MCF 10A (cell line): ENCODE results near the gene SGCG. TPM values are rescaled to one million over a fixed set of nuclear protein-coding genes. Genes with fewer than 3 reads are reported as not detected.

Experiments used
- BruUV-seq: library from RNA; stranded (reverse); fragments of 400-500 nt; replicated peaks from 2 replicates; lab custom pipeline; 2021; lab: Mats Ljungman, UMichigan
- CTCF ChIA-PET: fragments of 300-600 bp; sonication (Branson Sonifier 250); formaldehyde crosslinking; extraction: SDS; loops from one replicate; lab custom pipeline; 2021; ENCODE audit warnings: antibody characterized with exemption, inconsistent platforms; lab: Yijun Ruan, JAX
- POLR2A ChIA-PET: fragments of 300-600, 350-650 bp; sonication (Branson Sonifier 250); formaldehyde crosslinking; extraction: SDS; loops from one replicate; lab custom pipeline; 2020; ENCODE audit warnings: antibody characterized with exemption, inconsistent platforms; lab: Yijun Ruan, JAX
- DNase-seq: peaks from one replicate; pipeline ENCODE4 v3.0.0-alpha.2; 2018; ENCODE audit not compliant: unreplicated experiment
- H3K27ac Mint-ChIP-seq: one replicate; pipeline ENCODE4 v1.8.0; 2022; ENCODE audit warnings: mild to moderate bottlenecking, low read depth, mixed read lengths; ENCODE audit not compliant: unreplicated experiment
- H3K27me3 Mint-ChIP-seq: one replicate; pipeline ENCODE4 v1.8.0; 2022; ENCODE audit warnings: mixed read lengths; ENCODE audit not compliant: insufficient read depth, unreplicated experiment
- H3K36me3 Mint-ChIP-seq: one replicate; pipeline ENCODE4 v1.8.0; 2022; ENCODE audit warnings: mild to moderate bottlenecking, moderate library complexity, mixed read lengths; ENCODE audit not compliant: insufficient read depth, unreplicated experiment
- H3K4me1 Mint-ChIP-seq: one replicate; pipeline ENCODE4 v1.8.0; 2022; ENCODE audit warnings: mixed read lengths; ENCODE audit not compliant: insufficient read depth, unreplicated experiment
- H3K4me3 Mint-ChIP-seq: one replicate; pipeline ENCODE4 v1.8.0; 2022; ENCODE audit warnings: mild to moderate bottlenecking, moderate library complexity, mixed read lengths; ENCODE audit not compliant: unreplicated experiment
- H3K9me3 Mint-ChIP-seq: one replicate; pipeline ENCODE4 v1.8.0; 2022; ENCODE audit warnings: mixed read lengths; ENCODE audit not compliant: unreplicated experiment
- CTCF ChIP-seq: fragments of 200-600 bp; IDR thresholded peaks from one replicate; pipeline ENCODE4 v1.8.0; 2022; ENCODE audit warnings: antibody characterized with exemption, mild to moderate bottlenecking; ENCODE audit not compliant: unreplicated experiment
- intact Hi-C: fragments of 100-400 bp; cut with micrococcal nuclease; formaldehyde crosslinking; loops from 2 replicates; pipeline ENCODE4 v1.14.1; 2022
- total RNA-seq: library from RNA; stranded (reverse); gene quantifications from 2 replicates; pipeline ENCODE4 v1.2.3, GENCODE V29; 2022

The SGCG gene
- total RNA-seq, 1 experiment from 2014 or later: not detected

DNA sequence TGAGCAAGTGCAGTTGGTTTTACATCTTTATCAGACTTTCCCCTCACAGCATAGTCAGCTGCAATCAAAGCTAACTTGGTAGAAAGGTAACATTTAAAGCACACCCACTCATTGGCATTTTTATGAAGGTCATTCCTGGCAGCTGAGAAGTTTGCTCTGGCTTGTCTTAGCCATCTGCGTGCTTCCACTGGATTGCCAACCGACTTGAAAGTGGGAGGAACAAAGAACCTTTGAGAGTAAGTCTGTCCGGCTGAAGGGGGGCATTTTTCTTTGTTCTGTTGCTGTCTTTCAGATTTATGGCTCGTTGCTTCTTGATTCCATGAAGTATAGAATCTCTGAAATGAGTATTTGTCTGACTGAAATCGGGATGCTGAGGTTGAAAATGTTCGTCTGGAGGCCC, 149.6 kb downstream of the SGCG start:
- Mint-ChIP-seq H3K9me3 (peaks cover 16% of the 10 kb centered on the region), H3K4me3 (no peak overlapping the region), H3K4me1 (no peaks in the 10 kb centered on the region), H3K27me3 (no peaks in the 10 kb centered on the region), H3K27ac (no peak overlapping the region), H3K36me3 (no peaks in the 10 kb centered on the region)
- ChIA-PET POLR2A (interaction anchor here (0.6 to 1.5 kb wide), 2 partner anchors 9 to 1726 kb away, joined by 4 read pairs; no protein-coding TSS in a partner anchor), CTCF (interaction anchor here (0.5 kb wide), 2 partner anchors 509 to 692 kb away, joined by 4 to 6 read pairs; no protein-coding TSS in a partner anchor)
- intact Hi-C loops: no loop called here
- TF ChIP-seq CTCF: no peak
- no TSS peak for BruUV-seq
- no peak for DNase-seq

- intact Hi-C loops: no loop called here
Measured at GRCh38 chr13:23339225-23339624, 158.4 kb downstream of the SGCG start.

GRCh38 chr13:23344931-23345595, 164.3 kb downstream of the SGCG start:
- no peak for TF ChIP-seq CTCF
- DNase-seq: no peak
- H3K4me3 Mint-ChIP-seq: no peak overlapping the region
- BruUV-seq: no TSS peak
- POLR2A ChIA-PET: no interaction called here
- H3K27me3 Mint-ChIP-seq: no peaks in the 10 kb centered on the region
- H3K9me3 Mint-ChIP-seq: no peaks in the 10 kb centered on the region
- H3K27ac Mint-ChIP-seq: peak overlapping the region; percentile 22
- intact Hi-C loops: no loop called here
- peaks cover 34% of the 10 kb centered on the region for H3K36me3 Mint-ChIP-seq
- H3K4me1 Mint-ChIP-seq: peaks cover 18% of the 10 kb centered on the region
- CTCF ChIA-PET: interaction anchor here (0.6 to 0.7 kb wide), 2 partner anchors 8 to 23 kb away, joined by 3 read pairs; no protein-coding TSS in a partner anchor

More at GRCh38 chr13:23339225-23339624, 158.4 kb downstream of the SGCG start:
- no peaks in the 10 kb centered on the region for H3K4me1 Mint-ChIP-seq
- H3K36me3 Mint-ChIP-seq: peaks cover 28% of the 10 kb centered on the region
- no peaks in the 10 kb centered on the region for H3K27me3 Mint-ChIP-seq
- no peak for TF ChIP-seq CTCF
- no peak for DNase-seq
- no peaks in the 10 kb centered on the region for H3K9me3 Mint-ChIP-seq
- H3K4me3 Mint-ChIP-seq: no peak overlapping the region
- ChIA-PET CTCF (no interaction called here), POLR2A (no interaction called here)
- no peak overlapping the region for H3K27ac Mint-ChIP-seq
- BruUV-seq: no TSS peak

GRCh38 chr13:23347601-23348000, 166.8 kb downstream of the SGCG start:
- BruUV-seq: no TSS peak

More at GRCh38 chr13:23347601-23348000, 166.8 kb downstream of the SGCG start:
- Mint-ChIP-seq H3K27ac (no peak overlapping the region), H3K36me3 (peaks cover 34% of the 10 kb centered on the region), H3K4me1 (peaks cover 19% of the 10 kb centered on the region), H3K27me3 (no peaks in the 10 kb centered on the region), H3K4me3 (no peak overlapping the region), H3K9me3 (no peaks in the 10 kb centered on the region)
- intact Hi-C loops: no loop called here
- POLR2A ChIA-PET: no interaction called here
- no peak for DNase-seq
- CTCF ChIA-PET: no interaction called here
- no peak for TF ChIP-seq CTCF
